Thyroid gland (tissue), 4 donors: ENCODE data around the gene MAPK8IP3.

Experiments
- POLR2A ChIP-seq, 2 donors: fragments of 450-650 bp; IDR thresholded peaks; one replicate each; pipeline ENCODE4 v1.6.1; 2017; ENCODE audit warnings: antibody characterized with exemption in 2 of 2, mild to moderate bottlenecking in 2 of 2, moderate library complexity in 1 of 2
- TF ChIP-seq, protein P1 (sequence below), 6 experiments: fragments of 200-600 bp in 3 of 6; fragments of 450-650 bp in 3 of 6; sonication (generic) in 3 of 6; IDR thresholded peaks; one replicate each; pipeline ENCODE4 v1.5.1; 2016 to 2019; ENCODE audit warnings: antibody characterized with exemption in 6 of 6, mild to moderate bottlenecking in 2 of 6, inconsistent platforms in 1 of 6, moderate library complexity in 1 of 6

DNA sequence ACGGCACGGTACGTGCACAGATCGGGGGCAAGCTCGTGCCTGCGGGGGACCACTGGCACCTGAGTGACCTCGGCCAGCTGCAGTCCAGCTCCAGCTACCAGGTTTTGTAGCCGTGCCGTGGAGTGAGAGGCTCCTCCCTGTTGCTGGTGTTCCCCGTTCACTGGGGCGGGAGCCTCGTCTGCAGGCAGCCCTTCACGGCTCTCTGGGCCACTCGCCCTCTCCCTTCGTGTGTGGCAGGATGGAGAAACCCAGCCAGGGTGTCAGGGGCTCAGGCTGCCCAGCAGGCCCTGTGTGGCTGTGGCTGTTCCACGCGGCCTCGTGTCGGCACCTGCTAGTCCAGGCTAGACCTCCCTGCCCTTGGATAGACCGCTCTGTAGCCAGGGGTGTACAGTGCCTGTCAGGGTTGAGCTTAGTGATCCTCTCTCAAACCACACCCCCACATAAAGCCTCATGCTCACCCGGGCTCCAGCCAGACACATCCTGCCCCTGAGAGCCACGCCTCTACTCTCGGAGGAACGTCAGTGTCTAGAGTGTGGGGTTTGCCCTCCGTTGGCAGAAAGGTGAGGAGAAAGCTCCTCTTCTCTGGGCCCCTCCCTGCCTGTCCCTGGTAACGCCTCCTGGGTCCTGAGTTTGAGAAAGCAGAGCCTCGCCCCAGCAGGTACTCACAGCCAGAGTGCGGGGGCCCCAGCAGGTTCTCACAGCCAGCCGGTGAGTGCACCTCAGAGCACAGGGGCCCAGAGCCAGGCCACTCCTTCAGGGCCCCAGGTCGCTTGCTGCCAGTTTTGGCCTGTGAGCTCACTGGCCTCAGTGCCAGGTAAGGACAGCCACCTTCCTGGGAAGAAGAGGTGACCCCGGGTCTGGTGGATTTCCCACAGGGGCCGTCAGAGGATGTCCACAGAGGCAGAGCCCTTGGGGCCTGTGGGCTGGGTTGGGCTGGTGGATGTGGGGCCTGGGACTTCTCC is 37.7 kb downstream of the MAPK8IP3 start:
- TF ChIP-seq, protein P1, sequence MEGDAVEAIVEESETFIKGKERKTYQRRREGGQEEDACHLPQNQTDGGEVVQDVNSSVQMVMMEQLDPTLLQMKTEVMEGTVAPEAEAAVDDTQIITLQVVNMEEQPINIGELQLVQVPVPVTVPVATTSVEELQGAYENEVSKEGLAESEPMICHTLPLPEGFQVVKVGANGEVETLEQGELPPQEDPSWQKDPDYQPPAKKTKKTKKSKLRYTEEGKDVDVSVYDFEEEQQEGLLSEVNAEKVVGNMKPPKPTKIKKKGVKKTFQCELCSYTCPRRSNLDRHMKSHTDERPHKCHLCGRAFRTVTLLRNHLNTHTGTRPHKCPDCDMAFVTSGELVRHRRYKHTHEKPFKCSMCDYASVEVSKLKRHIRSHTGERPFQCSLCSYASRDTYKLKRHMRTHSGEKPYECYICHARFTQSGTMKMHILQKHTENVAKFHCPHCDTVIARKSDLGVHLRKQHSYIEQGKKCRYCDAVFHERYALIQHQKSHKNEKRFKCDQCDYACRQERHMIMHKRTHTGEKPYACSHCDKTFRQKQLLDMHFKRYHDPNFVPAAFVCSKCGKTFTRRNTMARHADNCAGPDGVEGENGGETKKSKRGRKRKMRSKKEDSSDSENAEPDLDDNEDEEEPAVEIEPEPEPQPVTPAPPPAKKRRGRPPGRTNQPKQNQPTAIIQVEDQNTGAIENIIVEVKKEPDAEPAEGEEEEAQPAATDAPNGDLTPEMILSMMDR (IDR thresholded peaks at IDR 0.05) = no peak
- no peak for TF ChIP-seq POLR2A (IDR thresholded peaks at IDR 0.05)
